Measurements from ENCODE around the gene RASD1.

Gene RASD1

GRCh38 chr17:17539591-17539990 is 43.4 kb upstream of the RASD1 start:
- no peaks in the 10 kb centered on the region for H3K27me3 ChIP-seq
- H3K9ac ChIP-seq, result peak overlapping the region in 4 of 11 experiments; percentile 23 to 55 (median 42); a peak in 4 of 22 replicates
- H3K9me3 ChIP-seq (replicated peaks in 1 of 11), result no peaks in the 10 kb centered on the region
- no peak for TF ChIP-seq Cebpa-rat (IDR thresholded peaks at IDR 0.05)
- peak overlapping the region in 1 of 11 experiments; percentile 49; a peak in 4 of 22 replicates for H3K27ac ChIP-seq
- no peak overlapping the region for H3K4me3 ChIP-seq
- peaks cover 0 to 45% (median 7%) of the 10 kb centered on the region in 11 experiments; a peak in 7 of 22 replicates for H4K20me1 ChIP-seq
- peaks cover 40 to 82% (median 71%) of the 10 kb centered on the region in 10 experiments for H3K4me1 ChIP-seq
- peak overlapping the region; percentile 42 to 89 (median 73); a peak in 21 of 22 replicates for H3K4me2 ChIP-seq
- no peaks in the 10 kb centered on the region for H3K36me3 ChIP-seq

GRCh38 chr17:17538417-17539391 is 42.5 kb upstream of the RASD1 start:
- Histone ChIP-seq H3K4me1 (peaks cover 36 to 73% (median 62%) of the 10 kb centered on the region in 10 experiments), H3K9me3 (replicated peaks in 1 of 11) (no peaks in the 10 kb centered on the region), H3K4me2 (peak overlapping the region in 10 of 11 experiments; percentile 42 to 89 (median 71); a peak in 15 of 22 replicates), H3K27ac (peak overlapping the region in 3 of 11 experiments; percentile 2 to 49 (median 3); a peak in 3 of 22 replicates), H3K27me3 (no peaks in the 10 kb centered on the region), H3K9ac (peak overlapping the region in 3 of 11 experiments; percentile 33 to 55 (median 50); a peak in 4 of 22 replicates), H3K36me3 (no peaks in the 10 kb centered on the region), H4K20me1 (peaks cover 0 to 45% (median 7%) of the 10 kb centered on the region in 11 experiments; a peak in 7 of 22 replicates), H3K4me3 (no peak overlapping the region)
- no peak for TF ChIP-seq Cebpa-rat (IDR thresholded peaks at IDR 0.05)

- TF ChIP-seq Cebpa-rat (IDR thresholded peaks at IDR 0.05), result no peak
- no peak overlapping the region for H3K4me3 ChIP-seq
- no peaks in the 10 kb centered on the region for H3K27me3 ChIP-seq
- H3K4me1 ChIP-seq, result peaks cover 41 to 68% (median 54%) of the 10 kb centered on the region in 10 experiments
- no peaks in the 10 kb centered on the region for H3K36me3 ChIP-seq
- H3K4me2 ChIP-seq, result 0 out of 22 replicates have a peak overlapping the region, but pooled peaks of 1 of the 11 experiments have one; percentile 54
- H3K9me3 ChIP-seq (replicated peaks in 1 of 11), result no peaks in the 10 kb centered on the region
- peak overlapping the region in 1 of 11 experiments; percentile 49; a peak in 1 of 22 replicates for H3K27ac ChIP-seq
- 0 out of 22 replicates have a peak overlapping the region, but pooled peaks of 2 of the 11 experiments have one; percentile 5 to 7 for H3K9ac ChIP-seq
- H4K20me1 ChIP-seq, result peaks cover 0 to 34% (median 7%) of the 10 kb centered on the region in 11 experiments; a peak in 7 of 22 replicates
These were observed 41.3 kb upstream of the RASD1 start for GRCh38 chr17:17537311-17538099.

- TF ChIP-seq Cebpa-rat (IDR thresholded peaks at IDR 0.05), result no peak
- H3K27ac ChIP-seq, result peak overlapping the region in 1 of 11 experiments; percentile 49; a peak in 1 of 22 replicates
- peaks cover 36 to 60% (median 46%) of the 10 kb centered on the region in 10 experiments for H3K4me1 ChIP-seq
- H3K4me2 ChIP-seq, result peak overlapping the region in 3 of 11 experiments; percentile 30 to 43 (median 41); a peak in 3 of 22 replicates
- no peaks in the 10 kb centered on the region for H3K27me3 ChIP-seq
- H3K9ac ChIP-seq, result peak overlapping the region in 1 of 11 experiments; percentile 5; a peak in 1 of 22 replicates
- H4K20me1 ChIP-seq, result peaks cover 0 to 30% (median 7%) of the 10 kb centered on the region in 11 experiments; a peak in 7 of 22 replicates
- no peaks in the 10 kb centered on the region for H3K36me3 ChIP-seq
- no peak overlapping the region for H3K4me3 ChIP-seq
- no peaks in the 10 kb centered on the region for H3K9me3 ChIP-seq (replicated peaks in 1 of 11)
These were observed 40.5 kb upstream of the RASD1 start for GRCh38 chr17:17536702-17537101.

GRCh38 chr17:17535957-17536356 is 39.8 kb upstream of the RASD1 start:
- peaks cover 0 to 23% (median 2%) of the 10 kb centered on the region in 11 experiments; a peak in 7 of 22 replicates for H4K20me1 ChIP-seq
- peak overlapping the region in 6 of 11 experiments; percentile 23 to 43 (median 34); a peak in 10 of 22 replicates for H3K4me2 ChIP-seq
- H3K27ac ChIP-seq, result no peak overlapping the region
- peaks cover 29 to 53% (median 39%) of the 10 kb centered on the region in 10 experiments for H3K4me1 ChIP-seq
- no peaks in the 10 kb centered on the region for H3K36me3 ChIP-seq
- no peak for TF ChIP-seq Cebpa-rat (IDR thresholded peaks at IDR 0.05)
- H3K4me3 ChIP-seq, result no peak overlapping the region
- no peaks in the 10 kb centered on the region for H3K27me3 ChIP-seq
- H3K9ac ChIP-seq, result peak overlapping the region in 2 of 11 experiments; percentile 8 to 19; a peak in 1 of 22 replicates
- H3K9me3 ChIP-seq (replicated peaks in 1 of 11), result no peaks in the 10 kb centered on the region

GRCh38 chr17:17533901-17534441 is 37.8 kb upstream of the RASD1 start:
- no peak for TF ChIP-seq Cebpa-rat (IDR thresholded peaks at IDR 0.05)
- H3K9ac ChIP-seq, result no peak overlapping the region
- no peak overlapping the region for H3K4me3 ChIP-seq
- H3K27ac ChIP-seq, result no peak overlapping the region
- no peaks in the 10 kb centered on the region for H3K9me3 ChIP-seq (replicated peaks in 1 of 11)
- no peak overlapping the region for H3K4me2 ChIP-seq
- no peaks in the 10 kb centered on the region for H3K36me3 ChIP-seq
- peaks cover 0 to 17% (median 0%) of the 10 kb centered on the region in 11 experiments; a peak in 3 of 22 replicates for H4K20me1 ChIP-seq
- H3K27me3 ChIP-seq, result no peaks in the 10 kb centered on the region
- peaks cover 9 to 33% (median 19%) of the 10 kb centered on the region in 10 experiments; a peak in 19 of 20 replicates for H3K4me1 ChIP-seq

- TF ChIP-seq Cebpa-rat (IDR thresholded peaks at IDR 0.05), result no peak
- no peak overlapping the region for H3K9ac ChIP-seq
- no peaks in the 10 kb centered on the region for H3K27me3 ChIP-seq
- H3K4me3 ChIP-seq, result no peak overlapping the region
- peaks cover 8 to 26% (median 16%) of the 10 kb centered on the region in 10 experiments; a peak in 19 of 20 replicates for H3K4me1 ChIP-seq
- H3K36me3 ChIP-seq, result no peaks in the 10 kb centered on the region
- H4K20me1 ChIP-seq, result peaks cover 0 to 25% (median 0%) of the 10 kb centered on the region in 11 experiments; a peak in 3 of 22 replicates
- H3K9me3 ChIP-seq (replicated peaks in 1 of 11), result no peaks in the 10 kb centered on the region
- H3K27ac ChIP-seq, result no peak overlapping the region
- peak overlapping the region in 4 of 11 experiments; percentile 27 to 46 (median 35); a peak in 6 of 22 replicates for H3K4me2 ChIP-seq
These were observed 36.8 kb upstream of the RASD1 start for GRCh38 chr17:17532991-17533390.

GRCh38 chr17:17531156-17531555 is 35.0 kb upstream of the RASD1 start:
- Histone ChIP-seq H3K9ac (no peak overlapping the region), H4K20me1 (peaks cover 0 to 38% (median 0%) of the 10 kb centered on the region in 11 experiments; a peak in 2 of 22 replicates), H3K36me3 (no peaks in the 10 kb centered on the region), H3K9me3 (replicated peaks in 1 of 11) (no peaks in the 10 kb centered on the region), H3K27ac (no peak overlapping the region), H3K4me3 (no peak overlapping the region), H3K4me1 (peaks cover 4 to 25% (median 12%) of the 10 kb centered on the region in 10 experiments; a peak in 19 of 20 replicates), H3K4me2 (no peak overlapping the region), H3K27me3 (no peaks in the 10 kb centered on the region)
- no peak for TF ChIP-seq Cebpa-rat (IDR thresholded peaks at IDR 0.05)

Measured in BLaER1 treated with 17β-estradiol and CSF1 and Interleukin-3, amounts not matched to agents 10 nM and 100 nM (cell line).